Astrocyte (in vitro differentiated cells and primary cell): Measurements from ENCODE around the gene DUSP2.

Experiments used
- CTCF ChIP-seq: IDR thresholded peaks from 2 replicates; pipeline ENCODE4 v1.5.1; 2011; ENCODE audit warnings: low read depth, mild to moderate bottlenecking, inconsistent platforms, low read length, moderate library complexity; ENCODE audit not compliant: insufficient read depth
- EZH2 ChIP-seq: IDR thresholded peaks from 2 replicates; pipeline ENCODE4 v1.6.1; 2012; ENCODE audit warnings: mild to moderate bottlenecking, low read length, inconsistent platforms; ENCODE audit not compliant: insufficient read depth

DNA sequence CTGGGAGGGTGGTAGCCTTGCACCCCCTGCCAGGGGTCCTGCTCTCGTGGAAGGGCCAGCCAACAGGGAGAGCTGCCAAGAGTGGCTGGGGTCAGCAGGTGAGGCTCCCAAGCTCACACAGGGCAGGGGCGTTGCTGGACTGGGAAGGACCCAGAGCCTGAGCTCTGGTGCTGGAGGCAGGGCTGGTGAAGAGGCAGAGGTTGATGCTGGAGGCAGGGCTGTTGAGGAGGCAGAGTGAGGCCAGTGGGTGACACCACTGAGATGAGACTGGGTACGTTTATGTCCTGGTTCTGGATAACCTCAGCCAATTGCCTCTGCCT is 35.9 kb downstream of the DUSP2 start:
- TF ChIP-seq CTCF (no peak), EZH2 (no peak)
